ENCODE data around the gene KDM5B. TPM values are rescaled to one million over a fixed set of nuclear protein-coding genes. Genes with fewer than 3 reads are reported as not detected.

KDM5B gene
- total and polyA plus RNA-seq, 2 experiments from 2014 or later: 87.9 to 110 TPM

- Histone ChIP-seq H3K79me2 (peaks cover 100% of the 10 kb centered on the region), H3K4me2 (no peak overlapping the region), H3K9me3 (ENCODE audit: low read depth) (no peaks in the 10 kb centered on the region), H3K4me3 (no peak overlapping the region), H3K27me3 (no peaks in the 10 kb centered on the region), H3K36me3 (replicated peaks; ENCODE audit: insufficient read depth, low read depth) (no peaks in the 10 kb centered on the region), H3K4me1 (ENCODE audit: insufficient read depth) (peaks cover 26% of the 10 kb centered on the region), H4K20me1 (ENCODE audit: insufficient read depth, poor library complexity, severe bottlenecking) (peaks cover 100% of the 10 kb centered on the region), H2AFZ (no peak overlapping the region), H3K27ac (no peak overlapping the region), H3K9me2 (replicated peaks; ENCODE audit: insufficient read depth) (no peaks in the 10 kb centered on the region)
- TF ChIP-seq EZH2 (IDR thresholded peaks at IDR 0.05; ENCODE audit: borderline replicate concordance) (no peak), EZH2phosphoT487 (IDR thresholded peaks at IDR 0.05; ENCODE audit: low read depth, severe bottlenecking, unreplicated experiment) (no peak), CTCF (IDR thresholded peaks at IDR 0.05; ENCODE audit: poor library complexity) (no peak)
- no peak for DNase-seq (ENCODE audit: low spot score)
- WGBS (ENCODE audit: low lambda C conversion rate, missing lambda C conversion rate): 100% methylated on average over 1 of the region's 1 CpG
Observed at GRCh38 chr1:202800742-202801141, 7.5 kb downstream of the KDM5B start.

- no peak overlapping the region for H3K4me3 ChIP-seq
- TF ChIP-seq EZH2phosphoT487 (IDR thresholded peaks at IDR 0.05; ENCODE audit: low read depth, severe bottlenecking, unreplicated experiment): no peak
- no peak for TF ChIP-seq CTCF (IDR thresholded peaks at IDR 0.05; ENCODE audit: poor library complexity)
- no peak for TF ChIP-seq EZH2 (IDR thresholded peaks at IDR 0.05; ENCODE audit: borderline replicate concordance)
- no peak overlapping the region for H2AFZ ChIP-seq
- no peaks in the 10 kb centered on the region for H3K36me3 ChIP-seq (replicated peaks; ENCODE audit: insufficient read depth, low read depth)
- 85% methylated on average over 6 of the region's 6 CpGs for WGBS (ENCODE audit: low lambda C conversion rate, missing lambda C conversion rate)
- H3K9me2 ChIP-seq (replicated peaks; ENCODE audit: insufficient read depth): no peaks in the 10 kb centered on the region
- no peak overlapping the region for H3K4me2 ChIP-seq
- DNase-seq (ENCODE audit: low spot score): no peak
- peaks cover 100% of the 10 kb centered on the region for H3K79me2 ChIP-seq
- H3K9me3 ChIP-seq (ENCODE audit: low read depth): no peaks in the 10 kb centered on the region
- no peaks in the 10 kb centered on the region for H3K27me3 ChIP-seq
- H3K27ac ChIP-seq: no peak overlapping the region
- peaks cover 7% of the 10 kb centered on the region for H3K4me1 ChIP-seq (ENCODE audit: insufficient read depth)
- H4K20me1 ChIP-seq (ENCODE audit: insufficient read depth, poor library complexity, severe bottlenecking): peaks cover 100% of the 10 kb centered on the region
Observed at GRCh38 chr1:202798792-202799331, 9.4 kb downstream of the KDM5B start.

GRCh38 chr1:202798260-202798659 is 10.0 kb downstream of the KDM5B start:
- no peak overlapping the region for H2AFZ ChIP-seq
- no peak overlapping the region for H3K4me2 ChIP-seq
- WGBS (ENCODE audit: low lambda C conversion rate, missing lambda C conversion rate): 91% methylated on average over 4 of the region's 4 CpGs
- no peak overlapping the region for H3K27ac ChIP-seq
- peaks cover 5% of the 10 kb centered on the region for H3K4me1 ChIP-seq (ENCODE audit: insufficient read depth)
- peaks cover 100% of the 10 kb centered on the region for H4K20me1 ChIP-seq (ENCODE audit: insufficient read depth, poor library complexity, severe bottlenecking)
- TF ChIP-seq CTCF (IDR thresholded peaks at IDR 0.05; ENCODE audit: poor library complexity): no peak
- no peak for TF ChIP-seq EZH2 (IDR thresholded peaks at IDR 0.05; ENCODE audit: borderline replicate concordance)
- TF ChIP-seq EZH2phosphoT487 (IDR thresholded peaks at IDR 0.05; ENCODE audit: low read depth, severe bottlenecking, unreplicated experiment): no peak
- no peaks in the 10 kb centered on the region for H3K36me3 ChIP-seq (replicated peaks; ENCODE audit: insufficient read depth, low read depth)
- no peak for DNase-seq (ENCODE audit: low spot score)
- no peaks in the 10 kb centered on the region for H3K9me3 ChIP-seq (ENCODE audit: low read depth)
- H3K79me2 ChIP-seq: peaks cover 100% of the 10 kb centered on the region
- no peaks in the 10 kb centered on the region for H3K9me2 ChIP-seq (replicated peaks; ENCODE audit: insufficient read depth)
- H3K4me3 ChIP-seq: no peak overlapping the region
- no peaks in the 10 kb centered on the region for H3K27me3 ChIP-seq

All from hepatocyte (in vitro differentiated cells).